Smooth muscle cell (in vitro differentiated cells): ENCODE data around the gene DCAF8. TPM values are rescaled to one million over a fixed set of nuclear protein-coding genes. Genes with fewer than 3 reads are reported as not detected.

Experiments
- DNase-seq: peaks from one replicate; lab custom pipeline; 2025; ENCODE audit not compliant: unreplicated experiment; lab: John Stamatoyannopoulos, UW
- H2AFZ ChIP-seq: fragments of 200-600 bp; sonication (generic); 2 replicates; pipeline ENCODE4 v1.6.0; 2016; ENCODE audit warnings: antibody characterized with exemption, low read depth, mild to moderate bottlenecking
- H3F3A ChIP-seq: fragments of 200-600 bp; sonication (generic); 2 replicates; pipeline ENCODE4 v1.6.0; 2017; ENCODE audit warnings: antibody characterized with exemption, low read depth
- H3K27ac ChIP-seq: fragments of 200-600 bp; sonication (generic); 2 replicates; pipeline ENCODE4 v1.5.1; 2016; ENCODE audit warnings: low read depth, mild to moderate bottlenecking
- H3K27me3 ChIP-seq: fragments of 200-600 bp; sonication (generic); 2 replicates; pipeline ENCODE4 v1.6.1; 2016; ENCODE audit warnings: low read depth, mild to moderate bottlenecking
- H3K36me3 ChIP-seq: fragments of 200-600 bp; sonication (generic); 2 replicates; pipeline ENCODE4 v1.5.1; 2016; ENCODE audit warnings: low read depth
- H3K4me1 ChIP-seq: fragments of 200-600 bp; sonication (generic); 2 replicates; pipeline ENCODE4 v1.5.1; 2016; ENCODE audit warnings: low read depth
- H3K4me2 ChIP-seq: fragments of 200-600 bp; sonication (generic); 2 replicates; pipeline ENCODE4 v1.6.0; 2016; ENCODE audit warnings: mild to moderate bottlenecking
- H3K4me3 ChIP-seq: fragments of 200-600 bp; sonication (generic); 2 replicates; pipeline ENCODE4 v1.5.1; 2016; ENCODE audit warnings: mild to moderate bottlenecking
- H3K79me2 ChIP-seq: fragments of 200-600 bp; sonication (generic); 2 replicates; pipeline ENCODE4 v1.6.0; 2016; ENCODE audit warnings: low read depth, mild to moderate bottlenecking
- H3K9ac ChIP-seq: fragments of 200-600 bp; sonication (generic); 2 replicates; pipeline ENCODE4 v1.6.0; 2016; ENCODE audit warnings: low read depth
- H3K9me3 ChIP-seq: fragments of 200-600 bp; sonication (generic); replicated peaks from 2 replicates; pipeline ENCODE4 v1.5.1; 2016; ENCODE audit warnings: low read depth
- H4K20me1 ChIP-seq: fragments of 200-600 bp; sonication (generic); 2 replicates; pipeline ENCODE4 v1.6.0; 2016; ENCODE audit warnings: low read depth
- CTCF ChIP-seq: fragments of 200-600 bp; sonication (generic); IDR thresholded peaks from 2 replicates; pipeline ENCODE4 v1.5.1; 2017; ENCODE audit warnings: borderline replicate concordance, mild to moderate bottlenecking, antibody characterized with exemption; ENCODE audit not compliant: insufficient read depth, poor library complexity, severe bottlenecking
- WGBS: methylation state at CpG from one replicate; pipeline ENCODE4 v1.1.7; 2016; ENCODE audit warnings: low lambda C conversion rate; 5-methylcytosine and 5-hydroxymethylcytosine counted together
- polyA plus RNA-seq: library from polyadenylated mRNA; unstranded; fragments of >200 nt; fragmentation: Nextera tagmentation; extraction: Ambion mirVana; gene quantifications from 2 replicates; pipeline ENCODE4 v1.2.1, GENCODE V29; 2016
- total RNA-seq: library from RNA; depleted of rRNA; stranded (reverse); fragments of >200 nt; gene quantifications from 2 replicates; pipeline ENCODE4 v1.2.3, GENCODE V29; 2014

DCAF8 gene
- total and polyA plus RNA-seq, 2 experiments from 2014 or later, result 63.6 to 79.9 TPM

GRCh38 chr1:160197231-160197630 is 65.1 kb downstream of the DCAF8 start:
- 96% methylated on average over 4 of the region's 4 CpGs for WGBS
- Histone ChIP-seq H3K79me2 (no peaks in the 10 kb centered on the region), H3K9ac (no peak overlapping the region), H3K27me3 (peaks cover 8% of the 10 kb centered on the region), H3K4me1 (peaks cover 10% of the 10 kb centered on the region), H4K20me1 (no peaks in the 10 kb centered on the region), H2AFZ (no peak overlapping the region), H3K36me3 (no peaks in the 10 kb centered on the region), H3F3A (no peaks in the 10 kb centered on the region), H3K27ac (no peak overlapping the region), H3K4me2 (no peak overlapping the region), H3K4me3 (no peak overlapping the region), H3K9me3 (no peaks in the 10 kb centered on the region)
- no peak for TF ChIP-seq CTCF
- DNase-seq, result no peak

GRCh38 chr1:160196143-160196542 is 66.2 kb downstream of the DCAF8 start:
- Histone ChIP-seq H3K27me3 (peaks cover 8% of the 10 kb centered on the region), H4K20me1 (no peaks in the 10 kb centered on the region), H3K4me1 (peaks cover 10% of the 10 kb centered on the region), H3K9me3 (no peaks in the 10 kb centered on the region), H2AFZ (no peak overlapping the region), H3K4me2 (no peak overlapping the region), H3K79me2 (no peaks in the 10 kb centered on the region), H3K27ac (no peak overlapping the region), H3K36me3 (no peaks in the 10 kb centered on the region), H3K9ac (no peak overlapping the region), H3K4me3 (no peak overlapping the region), H3F3A (no peaks in the 10 kb centered on the region)
- no peak for TF ChIP-seq CTCF
- WGBS, result 84% methylated on average over 4 of the region's 4 CpGs
- no peak for DNase-seq

GRCh38 chr1:160194737-160195059 is 67.7 kb downstream of the DCAF8 start:
- Histone ChIP-seq H3K9ac (no peak overlapping the region), H3K4me1 (peaks cover 10% of the 10 kb centered on the region), H3K4me3 (no peak overlapping the region), H3K36me3 (no peaks in the 10 kb centered on the region), H3K79me2 (no peaks in the 10 kb centered on the region), H3K27ac (no peak overlapping the region), H3K4me2 (no peak overlapping the region), H3K27me3 (peaks cover 8% of the 10 kb centered on the region), H3K9me3 (no peaks in the 10 kb centered on the region), H4K20me1 (no peaks in the 10 kb centered on the region), H2AFZ (no peak overlapping the region), H3F3A (no peaks in the 10 kb centered on the region)
- no peak for DNase-seq
- 90% methylated on average over 2 of the region's 2 CpGs for WGBS
- TF ChIP-seq CTCF, result no peak

GRCh38 chr1:160193832-160194736 is 68.3 kb downstream of the DCAF8 start:
- no peak overlapping the region for H3K27ac ChIP-seq
- TF ChIP-seq CTCF, result no peak
- H3K27me3 ChIP-seq, result peaks cover 8% of the 10 kb centered on the region
- no peaks in the 10 kb centered on the region for H4K20me1 ChIP-seq
- H3K79me2 ChIP-seq, result no peaks in the 10 kb centered on the region
- H3K4me3 ChIP-seq, result no peak overlapping the region
- H3K4me2 ChIP-seq, result no peak overlapping the region
- H3K9me3 ChIP-seq, result no peaks in the 10 kb centered on the region
- no peaks in the 10 kb centered on the region for H3K36me3 ChIP-seq
- WGBS, result 83% methylated on average over 8 of the region's 9 CpGs
- H3K9ac ChIP-seq, result no peak overlapping the region
- no peaks in the 10 kb centered on the region for H3F3A ChIP-seq
- no peak overlapping the region for H2AFZ ChIP-seq
- peaks cover 10% of the 10 kb centered on the region for H3K4me1 ChIP-seq
- DNase-seq, result no peak
